Caco-2 (cell line): Measurements from ENCODE around the gene SLC35B4. TPM values are rescaled to one million over a fixed set of nuclear protein-coding genes. Genes with fewer than 3 reads are reported as not detected.

ENCODE experiments used
- BruUV-seq: library from RNA; stranded (reverse); fragments of 400-500 nt; replicated peaks from 2 replicates; lab custom pipeline; 2021; lab: Mats Ljungman, UMichigan
- CTCF ChIA-PET: fragments of 300-600 bp; sonication (Branson Sonifier 250); formaldehyde crosslinking; loops from one replicate; lab custom pipeline; 2022; ENCODE audit warnings: antibody characterized with exemption; lab: Charles Lee
- POLR2A ChIA-PET: fragments of 300-600 bp; sonication (Branson Sonifier 250); formaldehyde crosslinking; loops from one replicate; lab custom pipeline; 2022; ENCODE audit warnings: antibody characterized with exemption; lab: Charles Lee
- DNase-seq, 2 experiments: peaks; one replicate each; pipeline versions ENCODE4 v3.0.0 to v3.0.0-alpha.2; 2020 to 2022
- H3K27me3 ChIP-seq: replicated peaks from 2 replicates; pipeline ENCODE4 v1.6.0; 2011; ENCODE audit warnings: low read length; ENCODE audit not compliant: control insufficient read depth, insufficient read depth
- H3K36me3 ChIP-seq: 2 replicates; pipeline ENCODE4 v1.5.1; 2011; ENCODE audit warnings: low read length; ENCODE audit not compliant: control insufficient read depth, insufficient read depth
- H3K4me1 ChIP-seq: fragments of 250-450 bp; sonication (Bioruptor Pico); 2 replicates; pipeline ENCODE4 v1.5.1; 2020; ENCODE audit warnings: mild to moderate bottlenecking
- H3K4me3 ChIP-seq: 2 replicates; pipeline ENCODE4 v1.5.1; 2011; ENCODE audit warnings: low read depth, mild to moderate bottlenecking, control low read depth, low read length
- H3K9me3 ChIP-seq: fragments of 250-450 bp; sonication (Bioruptor Pico); 2 replicates; pipeline ENCODE4 v1.5.1; 2020; ENCODE audit warnings: mild to moderate bottlenecking, moderate library complexity
- H3K27ac Mint-ChIP-seq: one replicate; pipeline ENCODE4 v1.8.0; 2022; ENCODE audit warnings: mixed read lengths; ENCODE audit not compliant: unreplicated experiment
- H3K27me3 Mint-ChIP-seq: one replicate; pipeline ENCODE4 v1.8.0; 2022; ENCODE audit warnings: mixed read lengths; ENCODE audit not compliant: insufficient read depth, unreplicated experiment
- H3K36me3 Mint-ChIP-seq: one replicate; pipeline ENCODE4 v1.8.0; 2022; ENCODE audit warnings: mild to moderate bottlenecking, mixed read lengths; ENCODE audit not compliant: insufficient read depth, unreplicated experiment
- H3K4me1 Mint-ChIP-seq: one replicate; pipeline ENCODE4 v1.8.0; 2022; ENCODE audit warnings: low read depth, mixed read lengths; ENCODE audit not compliant: unreplicated experiment
- H3K4me3 Mint-ChIP-seq: one replicate; pipeline ENCODE4 v1.8.0; 2022; ENCODE audit warnings: mild to moderate bottlenecking, moderate library complexity, mixed read lengths; ENCODE audit not compliant: unreplicated experiment
- H3K9me3 Mint-ChIP-seq: one replicate; pipeline ENCODE4 v1.8.0; 2022; ENCODE audit warnings: mixed read lengths; ENCODE audit not compliant: unreplicated experiment
- CTCF ChIP-seq, 2 experiments: fragments of 200-600 bp in 1 of 2; IDR thresholded peaks; 1 replicate in 1 of 2; 2 replicates in 1 of 2; pipeline versions ENCODE4 v1.5.1 to v1.8.0; 2011 to 2022; ENCODE audit warnings: antibody characterized with exemption in 1 of 2, control low read depth in 1 of 2, inconsistent platforms in 1 of 2, low read depth in 1 of 2, low read length in 1 of 2, mild to moderate bottlenecking in 1 of 2, moderate library complexity in 1 of 2; ENCODE audit not compliant: insufficient read depth in 1 of 2, severe bottlenecking in 1 of 2, unreplicated experiment in 1 of 2
- intact Hi-C: fragments of 100-400 bp; cut with micrococcal nuclease; formaldehyde crosslinking; loops from one replicate; pipeline ENCODE4 v1.10.0; 2022; ENCODE audit not compliant: unreplicated experiment
- total RNA-seq: library from RNA; stranded (reverse); gene quantifications from 2 replicates; pipeline ENCODE4 v1.2.3, GENCODE V29; 2022

SLC35B4 gene
- total RNA-seq, 1 experiment from 2014 or later: 18.2 TPM

GRCh38 chr7:134332892-134333291 is 16.2 kb upstream of the SLC35B4 start:
- Mint-ChIP-seq H3K4me1 (peaks cover 7% of the 10 kb centered on the region), H3K27ac (no peak overlapping the region), H3K4me3 (no peak overlapping the region), H3K9me3 (no peaks in the 10 kb centered on the region), H3K36me3 (no peaks in the 10 kb centered on the region), H3K27me3 (peaks cover 12% of the 10 kb centered on the region)
- Histone ChIP-seq H3K36me3 (no peaks in the 10 kb centered on the region), H3K4me1 (no peaks in the 10 kb centered on the region), H3K9me3 (no peaks in the 10 kb centered on the region), H3K4me3 (no peak overlapping the region), H3K27me3 (no peaks in the 10 kb centered on the region)
- POLR2A ChIA-PET: no interaction called here
- CTCF ChIA-PET: no interaction called here
- intact Hi-C loops: no loop called here
- no TSS peak for BruUV-seq
- TF ChIP-seq CTCF (IDR thresholded peaks at IDR 0.05; ENCODE audit: insufficient read depth in 1 of 2, low read depth in 1 of 2, low read length in 1 of 2, severe bottlenecking in 1 of 2, unreplicated experiment in 1 of 2): no peak
- no peak for DNase-seq

GRCh38 chr7:134331393-134331792 is 14.7 kb upstream of the SLC35B4 start:
- ChIA-PET CTCF (no interaction called here), POLR2A (no interaction called here)
- H3K27me3 Mint-ChIP-seq: peaks cover 14% of the 10 kb centered on the region
- no peaks in the 10 kb centered on the region for H3K36me3 ChIP-seq
- no peak overlapping the region for H3K4me3 ChIP-seq
- H3K9me3 ChIP-seq: 0 out of 2 replicates have a peak, but pooled peaks cover 4% of the 10 kb centered on the region
- no peak for DNase-seq
- no peaks in the 10 kb centered on the region for H3K9me3 Mint-ChIP-seq
- TF ChIP-seq CTCF (IDR thresholded peaks at IDR 0.05; ENCODE audit: insufficient read depth in 1 of 2, low read depth in 1 of 2, low read length in 1 of 2, severe bottlenecking in 1 of 2, unreplicated experiment in 1 of 2): no peak
- intact Hi-C loops: no loop called here
- H3K4me1 Mint-ChIP-seq: peaks cover 7% of the 10 kb centered on the region
- no peak overlapping the region for H3K4me3 Mint-ChIP-seq
- no TSS peak for BruUV-seq
- no peaks in the 10 kb centered on the region for H3K4me1 ChIP-seq
- no peaks in the 10 kb centered on the region for H3K36me3 Mint-ChIP-seq
- no peak overlapping the region for H3K27ac Mint-ChIP-seq
- H3K27me3 ChIP-seq: no peaks in the 10 kb centered on the region

- ChIA-PET POLR2A (no interaction called here), CTCF (no interaction called here)
- Mint-ChIP-seq H3K36me3 (no peaks in the 10 kb centered on the region), H3K4me3 (no peak overlapping the region), H3K9me3 (no peaks in the 10 kb centered on the region), H3K4me1 (peaks cover 7% of the 10 kb centered on the region), H3K27me3 (peaks cover 14% of the 10 kb centered on the region), H3K27ac (no peak overlapping the region)
- Histone ChIP-seq H3K4me3 (no peak overlapping the region), H3K27me3 (no peaks in the 10 kb centered on the region), H3K4me1 (no peaks in the 10 kb centered on the region), H3K9me3 (0 out of 2 replicates have a peak, but pooled peaks cover 4% of the 10 kb centered on the region), H3K36me3 (no peaks in the 10 kb centered on the region)
- no peak for DNase-seq
- intact Hi-C loops: no loop called here
- TF ChIP-seq CTCF (IDR thresholded peaks at IDR 0.05; ENCODE audit: insufficient read depth in 1 of 2, low read depth in 1 of 2, low read length in 1 of 2, severe bottlenecking in 1 of 2, unreplicated experiment in 1 of 2): no peak
- no TSS peak for BruUV-seq
Observed at GRCh38 chr7:134330974-134331373, 14.2 kb upstream of the SLC35B4 start.
